ENCODE measurements around the gene DPYSL3.
A peak's percentile ranks its signal among the peaks of the same experiment; 100 is the strongest.

The DPYSL3 gene

GRCh38 chr5:147437161-147437596, 72.7 kb downstream of the DPYSL3 start:
- DNase-seq, result no peak

DNA sequence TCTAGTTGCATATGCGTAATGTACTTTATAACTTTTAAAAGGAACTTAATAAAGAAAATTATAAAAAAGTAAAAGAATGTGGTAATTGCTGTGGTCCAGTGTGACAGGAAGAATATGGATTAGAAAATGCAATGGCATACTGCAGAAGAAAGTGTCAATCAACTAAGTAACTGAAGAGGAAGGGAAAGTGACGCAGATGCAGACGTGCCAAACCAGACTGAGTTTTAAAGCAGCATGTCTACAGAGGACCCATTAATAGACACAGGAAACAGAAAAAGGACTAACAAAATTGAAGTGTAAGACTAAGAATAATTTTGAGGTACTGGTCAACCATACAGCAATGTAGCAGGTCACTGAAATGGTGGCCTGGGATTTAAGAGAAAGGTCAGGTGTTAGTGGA, 73.3 kb downstream of the DPYSL3 start:
- DNase-seq, result no peak

- DNase-seq, result no peak
Observed at GRCh38 chr5:147434049-147434448, 75.8 kb downstream of the DPYSL3 start.

- no peak for DNase-seq
Observed at GRCh38 chr5:147432323-147432722, 77.5 kb downstream of the DPYSL3 start.

DNA sequence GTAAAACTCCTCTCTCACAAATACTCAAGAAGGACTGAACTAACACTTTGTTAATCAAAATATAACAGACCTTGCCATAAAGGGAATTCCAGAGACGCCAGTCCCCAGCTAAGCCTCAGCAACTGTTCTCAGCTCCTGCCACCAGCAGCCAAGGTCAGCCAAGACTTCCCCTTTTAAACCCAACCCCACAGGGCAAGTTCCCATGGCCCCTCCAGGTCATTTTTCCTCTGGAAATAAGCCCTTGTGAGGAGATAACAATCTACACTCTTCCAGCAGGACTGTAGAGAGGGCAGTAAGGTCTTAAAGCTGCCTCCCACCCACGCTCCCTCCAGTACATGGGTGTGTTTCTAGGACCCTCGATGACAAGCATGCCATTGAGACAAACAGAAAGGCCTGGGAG, 78.3 kb downstream of the DPYSL3 start:
- DNase-seq, result no peak

- no peak for DNase-seq
Observed at GRCh38 chr5:147430628-147431027, 79.2 kb downstream of the DPYSL3 start.

DNA sequence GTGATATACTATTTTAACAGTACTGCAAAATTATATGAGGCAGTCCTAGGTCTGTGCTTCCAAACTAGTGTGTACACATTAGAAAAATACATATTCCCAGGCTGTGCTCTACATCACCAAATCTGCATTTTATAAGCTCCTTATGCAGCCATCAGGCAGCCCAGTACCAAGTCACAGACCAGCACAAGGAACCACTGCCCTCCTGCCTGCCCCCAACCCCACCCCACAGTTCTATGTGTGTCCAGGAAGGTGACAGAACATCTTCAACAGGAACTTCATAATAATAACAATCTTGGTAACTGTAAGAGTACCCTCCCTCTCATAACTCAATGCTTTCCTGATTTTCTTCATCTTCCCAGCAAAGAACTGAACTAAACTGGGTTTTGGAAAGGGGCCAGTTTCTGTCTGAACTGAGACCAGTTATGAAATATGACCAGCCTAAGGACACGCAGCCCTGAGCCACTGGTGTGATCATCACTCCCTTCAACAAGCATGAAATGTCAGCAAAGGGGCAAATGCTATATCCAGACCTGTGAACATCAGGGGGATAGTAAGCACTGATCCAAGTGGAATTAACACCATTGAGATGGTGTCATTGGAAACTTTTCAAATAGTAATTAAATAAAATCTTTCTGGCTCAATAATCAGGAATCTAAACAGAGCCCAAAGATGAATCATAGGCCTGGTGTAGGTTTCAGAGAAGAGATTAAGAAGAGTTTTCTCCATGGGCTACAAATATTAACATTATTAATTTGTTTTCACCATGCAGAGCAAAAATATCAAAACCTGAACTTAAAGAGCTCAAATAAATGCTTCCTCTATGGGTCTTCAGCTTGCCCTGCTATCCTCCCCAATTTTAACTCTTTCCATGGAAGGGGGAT, 82.1 kb downstream of the DPYSL3 start:
- DNase-seq, result no peak

GRCh38 chr5:147426640-147427327, 83.1 kb downstream of the DPYSL3 start:
- no peak for DNase-seq

- no peak for DNase-seq
Observed at GRCh38 chr5:147418613-147419012, 91.3 kb downstream of the DPYSL3 start.

- no peak for DNase-seq
Observed at GRCh38 chr5:147417135-147417813, 92.6 kb downstream of the DPYSL3 start.

DNA sequence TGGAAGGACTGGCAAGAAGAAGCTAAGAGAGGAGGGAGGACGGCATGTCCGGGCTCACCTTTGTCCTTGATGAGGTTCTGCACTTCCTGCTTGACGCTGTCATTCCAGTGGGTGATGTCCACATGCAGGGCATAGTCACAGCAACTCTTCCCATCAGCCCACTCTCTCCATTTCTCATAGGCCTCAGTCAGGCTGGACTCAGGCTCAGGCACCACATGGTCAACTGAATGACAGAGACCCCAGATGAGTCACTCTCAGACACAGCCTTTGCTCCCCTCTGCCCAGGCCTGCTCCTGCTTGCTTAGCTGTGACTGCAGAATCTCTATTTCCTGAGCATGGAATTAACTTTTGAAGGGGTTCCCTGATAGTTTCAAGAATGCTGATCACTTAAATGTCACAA, 94.2 kb downstream of the DPYSL3 start:
- no peak for DNase-seq

GRCh38 chr5:147413266-147413665, 96.6 kb downstream of the DPYSL3 start:
- DNase-seq, result no peak

- DNase-seq, result no peak
Observed at GRCh38 chr5:147412561-147412960, 97.3 kb downstream of the DPYSL3 start.

DNA sequence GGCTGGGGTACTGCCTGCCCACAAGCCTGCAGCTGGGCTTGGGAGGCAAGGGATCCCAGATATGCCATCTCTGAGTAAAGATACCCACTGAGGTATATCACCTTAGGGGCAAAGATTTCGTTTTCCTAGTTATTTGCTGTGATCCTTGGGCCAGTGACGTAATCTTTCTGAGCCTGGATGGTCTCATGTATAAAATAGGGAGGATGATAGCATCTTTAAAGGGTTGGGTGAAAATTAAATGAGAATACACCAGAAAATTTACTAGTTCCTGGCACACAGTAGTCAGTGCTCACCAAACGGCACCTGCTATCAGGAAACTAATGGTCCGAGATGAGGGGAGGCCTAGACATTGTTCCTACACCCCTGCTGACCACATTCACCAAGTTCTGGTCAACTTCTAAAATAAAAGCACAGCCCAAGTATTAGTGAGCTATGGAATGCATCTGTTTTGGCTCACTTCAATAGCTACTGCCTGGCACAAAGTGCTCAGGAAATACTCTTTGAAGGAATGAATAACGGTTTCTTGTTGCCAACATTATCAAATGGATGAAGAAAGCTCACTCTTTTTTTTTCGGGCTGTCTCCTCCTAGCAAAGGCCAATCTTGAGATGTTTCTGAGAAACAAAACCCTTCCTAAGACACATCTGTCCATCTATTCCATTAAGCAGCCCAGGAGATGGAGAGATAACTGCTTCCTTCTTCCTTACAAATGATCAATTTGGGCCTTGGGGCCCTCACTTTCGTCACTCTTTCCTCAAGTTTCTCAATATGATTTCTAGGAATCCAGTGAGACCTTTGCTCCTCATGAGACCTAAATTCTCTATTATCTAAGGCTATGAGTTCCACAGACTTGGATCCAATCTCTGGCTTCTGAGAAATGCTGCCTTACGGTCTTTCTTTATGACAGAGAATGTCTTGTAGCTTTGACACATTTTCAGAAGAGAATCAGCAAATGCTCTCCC, 98.2 kb downstream of the DPYSL3 start:
- no peak for DNase-seq

GRCh38 chr5:147410496-147411358, 99.1 kb downstream of the DPYSL3 start:
- DNase-seq, result no peak

- DNase-seq, result no peak
Observed at GRCh38 chr5:147408980-147409379, 100.9 kb downstream of the DPYSL3 start.

DNA sequence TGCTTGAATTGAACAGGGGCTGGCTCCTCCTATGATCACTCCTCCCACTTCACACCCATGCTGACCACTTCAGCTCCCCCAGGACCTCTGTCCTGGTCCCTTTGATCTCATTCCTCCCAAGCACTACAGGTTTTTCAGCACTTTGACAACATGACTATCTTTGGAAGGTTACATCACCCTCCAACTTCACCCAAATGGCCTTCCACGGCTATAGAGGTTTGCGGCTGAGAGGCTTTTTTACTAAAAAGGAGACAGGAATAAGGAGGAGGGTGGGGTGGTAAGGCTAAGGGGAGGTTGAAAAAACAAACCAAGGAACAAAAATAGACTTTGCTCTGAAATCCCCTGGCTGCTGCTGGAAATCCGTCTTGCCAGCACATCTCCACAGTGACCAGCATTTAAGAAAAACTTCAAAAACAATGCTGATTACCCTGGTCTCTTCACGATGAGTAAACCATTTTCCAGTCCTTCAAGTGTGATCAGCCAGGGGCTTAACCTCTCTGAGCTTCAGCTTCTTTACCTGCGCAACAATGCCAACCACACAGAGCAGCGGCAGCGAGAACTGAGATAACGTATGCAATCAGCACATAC, 102.7 kb downstream of the DPYSL3 start:
- no peak for DNase-seq

DNA sequence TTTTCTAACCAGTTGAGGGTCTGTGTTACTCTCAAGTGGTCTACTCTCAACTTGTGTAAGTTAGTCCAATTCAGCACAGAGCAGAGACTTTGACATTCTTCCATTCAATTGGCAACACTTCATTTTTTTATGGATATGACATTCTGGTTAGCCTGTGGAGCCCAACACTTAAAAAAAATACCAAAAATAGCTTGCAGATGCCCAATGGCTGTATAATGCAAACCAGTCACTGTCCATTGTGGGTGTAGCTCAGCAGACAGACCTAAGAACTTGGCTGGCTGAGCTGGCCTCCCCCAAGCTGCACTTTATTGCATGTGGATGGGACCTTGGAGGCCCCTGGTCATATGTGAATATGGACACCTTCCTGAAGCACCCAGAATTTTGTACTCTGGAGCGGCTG, 103.2 kb downstream of the DPYSL3 start:
- DNase-seq, result no peak

- no peak for DNase-seq
Observed at GRCh38 chr5:147404706-147405105, 105.2 kb downstream of the DPYSL3 start.

DNA sequence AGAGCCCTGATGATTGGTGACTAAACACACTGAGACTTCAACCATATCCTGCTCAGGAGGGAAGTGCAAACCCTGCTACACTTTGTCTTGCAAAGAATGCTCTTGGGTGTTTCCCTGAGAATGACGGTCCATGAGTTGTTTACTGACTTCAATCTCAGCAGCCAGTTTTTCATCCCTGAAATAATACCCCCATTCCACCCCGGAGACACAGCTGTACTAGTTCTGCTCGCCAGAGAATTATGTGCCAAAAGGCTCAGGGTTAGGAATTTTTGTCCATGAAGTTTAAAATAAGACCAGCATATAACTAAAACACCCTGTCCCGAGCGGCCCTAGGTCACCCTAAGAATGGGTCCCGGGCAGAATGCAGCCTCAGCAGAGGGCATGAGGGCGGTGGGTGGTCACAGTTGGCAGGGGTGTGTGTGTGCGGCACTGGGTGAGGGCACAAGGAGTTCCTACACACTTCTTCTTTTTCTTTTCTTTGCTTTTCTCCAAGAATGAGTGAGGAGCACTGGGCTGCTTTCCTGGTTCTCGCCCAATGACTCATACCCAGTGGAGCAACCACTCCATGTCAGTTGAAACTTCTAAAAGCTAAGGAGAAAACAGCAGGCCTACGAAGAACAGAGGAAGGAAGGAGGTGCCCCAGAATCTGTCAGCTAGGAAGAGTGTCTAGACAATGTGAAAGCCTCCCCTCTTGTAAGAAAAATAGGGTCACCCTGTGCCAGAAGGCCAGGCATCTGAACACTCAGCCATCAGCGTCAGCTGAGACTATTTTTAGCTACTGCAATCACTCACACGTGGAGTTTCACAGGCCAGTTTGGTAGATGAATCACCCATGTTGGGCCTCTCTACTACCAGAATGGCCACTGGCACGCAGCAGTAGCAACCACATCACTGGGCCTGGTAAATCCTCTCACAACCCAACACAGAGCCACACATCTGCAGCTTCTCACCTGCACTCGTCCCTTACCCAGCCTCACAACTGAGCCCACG, 105.9 kb downstream of the DPYSL3 start:
- DNase-seq, result peak in 1 of 2 donors; percentile 39
